Ascending aorta (tissue), 2 donors: Measurements from ENCODE around the gene RMDN2. TPM values are rescaled to one million over a fixed set of nuclear protein-coding genes. Genes with fewer than 3 reads are reported as not detected.

Experiments used
- DNase-seq, 2 donors: peaks; one replicate each; pipeline ENCODE4 v3.0.0-alpha.2; 2019; ENCODE audit warnings: low spot score in 2 of 2
- H3K27ac ChIP-seq, 2 donors: fragments of 200-600 bp; sonication (generic); one replicate each; pipeline ENCODE4 v1.5.1; 2016 to 2017; ENCODE audit warnings: mild to moderate bottlenecking in 1 of 2
- H3K27me3 ChIP-seq: fragments of 200-600 bp; sonication (generic); one replicate; pipeline ENCODE4 v1.5.1; 2017
- H3K36me3 ChIP-seq, 2 donors: fragments of 200-600 bp; sonication (generic); one replicate each; pipeline ENCODE4 v1.5.1; 2016
- H3K4me1 ChIP-seq, 2 donors: fragments of 200-600 bp; sonication (generic); one replicate each; pipeline ENCODE4 v1.5.1; 2016 to 2017; ENCODE audit warnings: mild to moderate bottlenecking in 1 of 2
- H3K4me3 ChIP-seq, 2 donors: fragments of 200-600 bp; sonication (generic); one replicate each; pipeline ENCODE4 v1.5.1; 2016 to 2017; ENCODE audit warnings: mild to moderate bottlenecking in 1 of 2
- H3K9me3 ChIP-seq, 2 donors: fragments of 200-600 bp; sonication (generic); one replicate each; pipeline ENCODE4 v1.5.1; 2016
- CTCF ChIP-seq, 3 experiments: fragments of 200-600 bp in 2 of 3; fragments of 450-650 bp in 1 of 3; sonication (generic) in 2 of 3; IDR thresholded peaks; one replicate each; pipeline ENCODE4 v1.5.1; 2016 to 2019; ENCODE audit warnings: antibody characterized with exemption in 3 of 3, mild to moderate bottlenecking in 1 of 3, moderate library complexity in 1 of 3
- intact Hi-C: fragments of 100-400 bp; cut with DNase I; formaldehyde crosslinking; loops from one replicate; pipeline ENCODE4 v1.15.1; 2023
- total RNA-seq: library from RNA; depleted of rRNA; stranded (reverse); fragments of >200 nt; gene quantifications from one replicate; pipeline ENCODE4 v1.1.0, GENCODE V29; 2016

The RMDN2 gene
- total RNA-seq, 1 donor from 2014 or later = 0.21 TPM

DNA sequence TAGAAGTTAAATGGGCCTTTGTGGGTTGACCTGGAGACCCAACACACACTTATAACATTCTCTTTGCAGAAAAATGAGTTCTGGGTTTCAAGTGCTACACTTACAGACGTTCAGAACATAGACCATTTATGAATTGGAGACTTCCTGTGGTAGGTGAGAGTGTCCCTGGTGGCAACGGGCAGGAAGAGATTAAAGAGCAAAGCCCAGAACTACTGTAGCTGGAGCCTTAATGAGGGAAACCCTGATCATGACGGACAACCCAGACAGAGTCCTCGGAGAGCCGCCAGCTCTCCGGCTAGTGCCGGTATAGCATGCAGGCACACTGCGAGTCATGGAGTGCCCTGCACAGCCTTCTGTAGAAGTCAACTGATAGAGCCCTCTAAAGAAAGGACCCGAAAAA lies 44.5 kb upstream of the RMDN2 start:
- intact Hi-C loops = no loop called here

DNA sequence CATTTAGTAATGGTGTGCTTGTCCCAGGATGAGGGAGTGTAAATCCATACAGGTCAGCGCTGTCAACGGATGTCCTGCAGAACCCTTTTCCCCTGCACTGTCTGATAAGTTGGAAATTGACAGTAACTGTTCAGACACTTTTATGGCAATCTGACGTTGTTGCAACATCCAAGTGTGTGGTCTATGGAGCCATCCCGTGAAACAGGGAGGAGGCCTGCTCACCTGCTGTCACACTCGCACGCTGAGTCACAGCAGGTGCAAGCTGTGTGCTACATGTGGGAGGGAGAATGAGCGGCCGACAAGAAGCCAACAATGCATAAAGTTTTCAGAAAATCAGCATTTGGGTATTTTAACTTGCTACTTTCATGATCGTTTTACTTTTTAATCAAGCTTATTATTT lies 43.7 kb upstream of the RMDN2 start:
- Histone ChIP-seq H3K4me3 (no peak overlapping the region), H3K27ac (no peak overlapping the region), H3K9me3 (no peaks in the 10 kb centered on the region), H3K4me1 (no peaks in the 10 kb centered on the region), H3K36me3 (no peaks in the 10 kb centered on the region), H3K27me3 (no peaks in the 10 kb centered on the region)
- intact Hi-C loops = no loop called here
- TF ChIP-seq CTCF (IDR thresholded peaks at IDR 0.05) = no peak
- no peak for DNase-seq

More for the DNA sequence above, 44.5 kb upstream of the RMDN2 start:
- Histone ChIP-seq H3K9me3 (no peaks in the 10 kb centered on the region), H3K27ac (no peak overlapping the region), H3K4me1 (no peaks in the 10 kb centered on the region), H3K4me3 (no peak overlapping the region), H3K27me3 (no peaks in the 10 kb centered on the region), H3K36me3 (no peaks in the 10 kb centered on the region)
- TF ChIP-seq CTCF (IDR thresholded peaks at IDR 0.05) = no peak
- no peak for DNase-seq

DNA sequence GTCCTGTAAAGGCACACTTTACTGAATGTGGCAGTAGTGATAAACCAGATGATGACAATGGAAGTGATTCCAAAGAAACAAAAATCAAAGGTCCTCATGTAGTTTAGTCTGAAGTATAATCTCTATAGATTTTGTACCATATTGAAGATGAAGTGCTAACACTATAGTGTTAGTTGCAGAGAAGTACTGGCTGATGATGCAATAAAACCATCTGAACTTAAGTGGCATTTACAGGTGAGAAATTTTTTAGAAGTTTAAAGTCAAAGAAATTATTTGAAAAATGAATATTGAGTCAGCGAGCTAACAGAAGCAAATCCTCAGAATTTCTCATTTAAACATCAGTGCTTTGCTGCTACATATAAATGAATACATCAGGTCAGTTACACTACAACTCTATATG lies 43.1 kb upstream of the RMDN2 start:
- no peak for DNase-seq
- intact Hi-C loops = no loop called here
- no peak overlapping the region for H3K4me3 ChIP-seq
- no peaks in the 10 kb centered on the region for H3K4me1 ChIP-seq
- H3K9me3 ChIP-seq = no peaks in the 10 kb centered on the region
- H3K27me3 ChIP-seq = no peaks in the 10 kb centered on the region
- TF ChIP-seq CTCF (IDR thresholded peaks at IDR 0.05) = no peak
- H3K27ac ChIP-seq = no peak overlapping the region
- H3K36me3 ChIP-seq = no peaks in the 10 kb centered on the region

DNA sequence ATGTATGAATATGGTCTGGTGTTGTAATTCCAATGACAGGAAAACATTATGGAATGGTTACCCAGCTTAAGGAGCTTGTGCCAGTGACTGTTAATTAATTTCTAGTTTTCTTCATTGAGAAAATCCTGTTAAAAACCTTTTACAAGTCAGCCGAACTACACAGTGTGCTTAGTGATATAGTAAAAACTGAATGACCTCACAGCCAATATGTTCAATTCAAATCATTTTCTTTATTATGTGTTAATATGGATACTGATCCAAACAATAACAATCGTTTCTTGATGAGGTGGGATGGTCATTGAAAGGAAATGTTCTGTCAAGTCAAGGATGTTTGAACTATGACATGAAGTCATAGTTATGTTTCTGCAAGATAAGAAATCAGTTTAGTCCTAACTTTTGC lies 41.6 kb upstream of the RMDN2 start:
- H3K27ac ChIP-seq = no peak overlapping the region
- TF ChIP-seq CTCF (IDR thresholded peaks at IDR 0.05) = no peak
- intact Hi-C loops = no loop called here
- H3K4me1 ChIP-seq = no peaks in the 10 kb centered on the region
- H3K9me3 ChIP-seq = no peaks in the 10 kb centered on the region
- no peaks in the 10 kb centered on the region for H3K36me3 ChIP-seq
- H3K4me3 ChIP-seq = no peak overlapping the region
- H3K27me3 ChIP-seq = no peaks in the 10 kb centered on the region
- DNase-seq = no peak

- TF ChIP-seq CTCF (IDR thresholded peaks at IDR 0.05) = no peak
- H3K4me1 ChIP-seq = no peaks in the 10 kb centered on the region
- H3K4me3 ChIP-seq = no peak overlapping the region
- H3K27me3 ChIP-seq = no peaks in the 10 kb centered on the region
- H3K9me3 ChIP-seq = no peaks in the 10 kb centered on the region
- intact Hi-C loops = no loop called here
- H3K36me3 ChIP-seq = no peaks in the 10 kb centered on the region
- no peak overlapping the region for H3K27ac ChIP-seq
- DNase-seq = no peak
These were observed 39.6 kb upstream of the RMDN2 start for GRCh38 chr2:37885329-37885993.

DNA sequence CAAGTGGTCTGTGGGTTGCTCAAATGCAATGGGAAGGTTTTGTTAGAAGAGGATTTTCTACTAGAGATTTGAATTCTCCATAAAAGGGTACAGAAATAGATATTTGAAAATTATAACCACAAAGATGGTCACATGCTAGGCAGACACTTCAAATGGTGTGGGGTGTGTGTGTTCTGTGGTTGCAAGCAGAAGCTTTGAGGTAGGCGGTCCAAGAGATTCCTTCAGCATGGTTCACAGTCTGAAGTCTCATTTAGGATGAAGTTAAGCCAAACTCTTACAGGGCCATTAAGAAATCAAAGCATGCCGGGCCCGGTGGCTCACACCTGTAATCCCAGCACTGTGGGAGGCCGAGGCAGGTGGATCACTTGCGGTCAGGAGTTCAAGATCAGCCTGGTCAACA lies 38.3 kb upstream of the RMDN2 start:
- no peak for TF ChIP-seq CTCF (IDR thresholded peaks at IDR 0.05)
- intact Hi-C loops = no loop called here
- no peak overlapping the region for H3K27ac ChIP-seq
- no peaks in the 10 kb centered on the region for H3K9me3 ChIP-seq
- no peak overlapping the region for H3K4me3 ChIP-seq
- no peaks in the 10 kb centered on the region for H3K36me3 ChIP-seq
- H3K27me3 ChIP-seq = no peaks in the 10 kb centered on the region
- no peak for DNase-seq
- H3K4me1 ChIP-seq = no peaks in the 10 kb centered on the region
